Activated T-cell treated with anti-CD3 and anti-CD28 coated beads, Interleukin-2, amount 50 U/mL, for 72 hours (primary cell): ENCODE measurements around the gene IL9R. TPM values are rescaled to one million over a fixed set of nuclear protein-coding genes. Genes with fewer than 3 reads are reported as not detected.
"Not testable (repeated sequence)": the region's sequence is repeated elsewhere in the genome, so short reads cannot be mapped to it uniquely, and the experiment has no call there.

Source experiments
- ATAC-seq, 2 donors: fragments of 150-1000 bp; cut with Tn5 transposase; replicated peaks in 1 of 2; 2 replicates each; pipeline ENCODE4 v1.10.0; 2021; ENCODE audit warnings: moderate library complexity in 2 of 2, mild to moderate bottlenecking in 1 of 2
- DNase-seq, 2 donors: peaks; one replicate each; pipeline ENCODE4 v3.0.0; 2021 to 2022; ENCODE audit warnings: mixed read lengths in 1 of 2
- H3K27ac Mint-ChIP-seq: one replicate; pipeline ENCODE4 v1.8.0; 2022; ENCODE audit warnings: mild to moderate bottlenecking, moderate library complexity, mixed read lengths
- H3K27me3 Mint-ChIP-seq: one replicate; pipeline ENCODE4 v1.8.0; 2022; ENCODE audit warnings: low read depth, mixed read lengths
- H3K36me3 Mint-ChIP-seq, 2 donors: one replicate each; pipeline ENCODE4 v1.8.0; 2022; ENCODE audit warnings: mixed read lengths in 2 of 2, mild to moderate bottlenecking in 1 of 2; ENCODE audit not compliant: insufficient read depth in 2 of 2
- H3K4me1 Mint-ChIP-seq: one replicate; pipeline ENCODE4 v1.8.0; 2022; ENCODE audit warnings: low read depth, mixed read lengths
- H3K4me3 Mint-ChIP-seq, 2 donors: one replicate each; pipeline ENCODE4 v1.8.0; 2022; ENCODE audit warnings: mild to moderate bottlenecking in 2 of 2, mixed read lengths in 2 of 2, moderate library complexity in 2 of 2
- H3K9me3 Mint-ChIP-seq, 2 donors: one replicate each; pipeline ENCODE4 v1.8.0; 2022; ENCODE audit warnings: mixed read lengths in 2 of 2
- total RNA-seq, 2 donors: library from RNA; stranded (reverse); gene quantifications; one replicate each; pipeline ENCODE4 v1.2.3, GENCODE V29; 2022

Gene IL9R
- total RNA-seq, 2 donors from 2014 or later, result 5.2 to 9.8 TPM

- H3K4me3 Mint-ChIP-seq, result no peak overlapping the region
- H3K27me3 Mint-ChIP-seq, result peaks cover 41% of the 10 kb centered on the region
- ATAC-seq, result no peak
- peaks cover 10% of the 10 kb centered on the region for H3K4me1 Mint-ChIP-seq
- peaks cover 7 to 13% of the 10 kb centered on the region in 2 donors for H3K9me3 Mint-ChIP-seq
- no peak for DNase-seq
- peaks cover 5 to 6% of the 10 kb centered on the region in 2 donors for H3K36me3 Mint-ChIP-seq
- no peak overlapping the region for H3K27ac Mint-ChIP-seq
Observed at GRCh38 chrX:155968791-155969190, 28.7 kb upstream of the IL9R start.

- ATAC-seq, H3K27ac Mint-ChIP-seq, H3K4me3 Mint-ChIP-seq, H3K4me1 Mint-ChIP-seq, H3K36me3 Mint-ChIP-seq, DNase-seq: not testable (repeated sequence)
- Mint-ChIP-seq H3K9me3 (peaks cover 5 to 11% of the 10 kb centered on the region in 2 donors), H3K27me3 (peaks cover 40% of the 10 kb centered on the region)
Observed at GRCh38 chrX:155971658-155972057, 25.8 kb upstream of the IL9R start.

- not testable (repeated sequence) for H3K27ac Mint-ChIP-seq, ATAC-seq, H3K36me3 Mint-ChIP-seq, H3K4me1 Mint-ChIP-seq, DNase-seq, H3K4me3 Mint-ChIP-seq
- Mint-ChIP-seq H3K27me3 (peaks cover 42% of the 10 kb centered on the region), H3K9me3 (peaks cover 5 to 11% of the 10 kb centered on the region in 2 donors)
Observed at GRCh38 chrX:155972241-155972640, 25.3 kb upstream of the IL9R start.

- no peaks in the 10 kb centered on the region for H3K27me3 Mint-ChIP-seq
- H3K9me3 Mint-ChIP-seq, result peaks cover 0 to 3% of the 10 kb centered on the region in 2 donors
- H3K4me3 Mint-ChIP-seq, result no peak overlapping the region
- H3K27ac Mint-ChIP-seq, result no peak overlapping the region
- H3K4me1 Mint-ChIP-seq, result no peaks in the 10 kb centered on the region
- no peak for DNase-seq
- peaks cover 0 to 2% of the 10 kb centered on the region in 2 donors for H3K36me3 Mint-ChIP-seq
- no peak for ATAC-seq
Observed at GRCh38 chrX:155983326-155983725, 14.2 kb upstream of the IL9R start.

GRCh38 chrX:155985208-155985607, 12.3 kb upstream of the IL9R start:
- Mint-ChIP-seq H3K27ac (no peak overlapping the region), H3K9me3 (peaks cover 0 to 3% of the 10 kb centered on the region in 2 donors), H3K4me3 (no peak overlapping the region), H3K27me3 (peaks cover 7% of the 10 kb centered on the region), H3K4me1 (no peaks in the 10 kb centered on the region), H3K36me3 (peaks cover 0 to 2% of the 10 kb centered on the region in 2 donors)
- ATAC-seq (no peak), DNase-seq (no peak)

- H3K27ac Mint-ChIP-seq, H3K4me1 Mint-ChIP-seq, ATAC-seq, H3K4me3 Mint-ChIP-seq, DNase-seq, H3K9me3 Mint-ChIP-seq, H3K36me3 Mint-ChIP-seq: not testable (repeated sequence)
- H3K27me3 Mint-ChIP-seq, result peaks cover 11% of the 10 kb centered on the region
Observed at GRCh38 chrX:155986995-155987394, 10.5 kb upstream of the IL9R start.

- H3K9me3 Mint-ChIP-seq, result no peaks in the 10 kb centered on the region
- no peaks in the 10 kb centered on the region for H3K36me3 Mint-ChIP-seq
- ATAC-seq, result no peak
- no peaks in the 10 kb centered on the region for H3K4me1 Mint-ChIP-seq
- peaks cover 13% of the 10 kb centered on the region for H3K27me3 Mint-ChIP-seq
- no peak overlapping the region for H3K27ac Mint-ChIP-seq
- DNase-seq, result no peak
- no peak overlapping the region for H3K4me3 Mint-ChIP-seq
Observed at GRCh38 chrX:155988859-155989258, 8.6 kb upstream of the IL9R start.

- DNase-seq (no peak), ATAC-seq (no peak)
- no peak overlapping the region for H3K4me3 Mint-ChIP-seq
- H3K4me1 Mint-ChIP-seq, result peaks cover 19% of the 10 kb centered on the region
- peaks cover 17% of the 10 kb centered on the region for H3K27me3 Mint-ChIP-seq
- no peaks in the 10 kb centered on the region for H3K9me3 Mint-ChIP-seq
- no peaks in the 10 kb centered on the region for H3K36me3 Mint-ChIP-seq
- no peak overlapping the region for H3K27ac Mint-ChIP-seq
Observed at GRCh38 chrX:155993421-155993820, 4.1 kb upstream of the IL9R start.

- no peak for ATAC-seq
- no peaks in the 10 kb centered on the region for H3K9me3 Mint-ChIP-seq
- H3K4me1 Mint-ChIP-seq, result peaks cover 19% of the 10 kb centered on the region
- DNase-seq, result no peak
- H3K27ac Mint-ChIP-seq, result no peak overlapping the region
- no peaks in the 10 kb centered on the region for H3K36me3 Mint-ChIP-seq
- peaks cover 10% of the 10 kb centered on the region for H3K27me3 Mint-ChIP-seq
- H3K4me3 Mint-ChIP-seq, result no peak overlapping the region
Observed at GRCh38 chrX:155995321-155995875, 2.1 kb upstream of the IL9R start.

- H3K4me3 Mint-ChIP-seq, result peak overlapping the region; percentile 61 to 64
- no peak for DNase-seq
- peaks cover 19% of the 10 kb centered on the region for H3K4me1 Mint-ChIP-seq
- no peak overlapping the region for H3K27ac Mint-ChIP-seq
- H3K27me3 Mint-ChIP-seq, result peaks cover 4% of the 10 kb centered on the region
- H3K36me3 Mint-ChIP-seq, result no peaks in the 10 kb centered on the region
- H3K9me3 Mint-ChIP-seq, result no peaks in the 10 kb centered on the region
- no peak for ATAC-seq
Observed at GRCh38 chrX:155998116-155998515, 620 bp downstream of the IL9R start.

- peaks cover 4% of the 10 kb centered on the region for H3K27me3 Mint-ChIP-seq
- no peaks in the 10 kb centered on the region for H3K36me3 Mint-ChIP-seq
- no peak overlapping the region for H3K4me3 Mint-ChIP-seq
- DNase-seq, result no peak
- peaks cover 19% of the 10 kb centered on the region for H3K4me1 Mint-ChIP-seq
- H3K9me3 Mint-ChIP-seq, result no peaks in the 10 kb centered on the region
- no peak overlapping the region for H3K27ac Mint-ChIP-seq
- ATAC-seq, result no peak
Observed at GRCh38 chrX:155998761-155999510, 1.4 kb downstream of the IL9R start.

- H3K9me3 Mint-ChIP-seq, H3K36me3 Mint-ChIP-seq, H3K27ac Mint-ChIP-seq, H3K27me3 Mint-ChIP-seq, ATAC-seq, DNase-seq: not testable (repeated sequence)
- H3K4me1 Mint-ChIP-seq, result peaks cover 19% of the 10 kb centered on the region
- H3K4me3 Mint-ChIP-seq, result peak overlapping the region in 1 of 2 donors; percentile 45
Observed at GRCh38 chrX:155999751-156000150, 2.3 kb downstream of the IL9R start.

- Mint-ChIP-seq H3K4me3 (no peak overlapping the region), H3K4me1 (peaks cover 15% of the 10 kb centered on the region), H3K27ac (no peak overlapping the region), H3K36me3 (no peaks in the 10 kb centered on the region), H3K27me3 (no peaks in the 10 kb centered on the region), H3K9me3 (no peaks in the 10 kb centered on the region)
- no peak for DNase-seq
- no peak for ATAC-seq
Observed at GRCh38 chrX:156000361-156000926, 2.9 kb downstream of the IL9R start.
